A549 (cell line): ENCODE measurements around the gene TOX2.

Experiments
- BHLHE40 ChIP-seq: IDR thresholded peaks from 2 replicates; pipeline ENCODE4 v1.6.1; 2012; ENCODE audit warnings: low read depth, low read length, inconsistent platforms
- EP300 ChIP-seq, 2 experiments: fragments of >200 bp; sonication (Bioruptor Twin); formaldehyde crosslinking; IDR thresholded peaks; 2 replicates in 1 of 2; 3 replicates in 1 of 2; pipeline ENCODE4 v1.6.1; 2016 to 2017
- JUNB ChIP-seq: fragments of >200 bp; sonication (Bioruptor Twin); formaldehyde crosslinking; IDR thresholded peaks from 2 replicates; pipeline ENCODE4 v1.6.1; 2016
- POLR2A ChIP-seq: IDR thresholded peaks from 2 replicates; pipeline ENCODE4 v1.6.1; 2012; ENCODE audit warnings: mild to moderate bottlenecking, low read length
- ZNF302 ChIP-seq: fragments of 250-450 bp; sonication (Bioruptor Pico); IDR thresholded peaks from 2 replicates; pipeline ENCODE4 v1.9.0; 2021; ENCODE audit warnings: inconsistent platforms, mild to moderate bottlenecking, moderate library complexity
- TF ChIP-seq, protein P1 (sequence below): fragments of >200 bp; sonication (Bioruptor Twin); formaldehyde crosslinking; IDR thresholded peaks from 3 replicates; pipeline ENCODE4 v1.5.1; 2016
- TF ChIP-seq, protein P2 (sequence below): IDR thresholded peaks from 2 replicates; pipeline ENCODE4 v1.6.1; 2012

GRCh38 chr20:44040202-44040915, 125.7 kb downstream of the TOX2 start:
- TF ChIP-seq, protein P1, sequence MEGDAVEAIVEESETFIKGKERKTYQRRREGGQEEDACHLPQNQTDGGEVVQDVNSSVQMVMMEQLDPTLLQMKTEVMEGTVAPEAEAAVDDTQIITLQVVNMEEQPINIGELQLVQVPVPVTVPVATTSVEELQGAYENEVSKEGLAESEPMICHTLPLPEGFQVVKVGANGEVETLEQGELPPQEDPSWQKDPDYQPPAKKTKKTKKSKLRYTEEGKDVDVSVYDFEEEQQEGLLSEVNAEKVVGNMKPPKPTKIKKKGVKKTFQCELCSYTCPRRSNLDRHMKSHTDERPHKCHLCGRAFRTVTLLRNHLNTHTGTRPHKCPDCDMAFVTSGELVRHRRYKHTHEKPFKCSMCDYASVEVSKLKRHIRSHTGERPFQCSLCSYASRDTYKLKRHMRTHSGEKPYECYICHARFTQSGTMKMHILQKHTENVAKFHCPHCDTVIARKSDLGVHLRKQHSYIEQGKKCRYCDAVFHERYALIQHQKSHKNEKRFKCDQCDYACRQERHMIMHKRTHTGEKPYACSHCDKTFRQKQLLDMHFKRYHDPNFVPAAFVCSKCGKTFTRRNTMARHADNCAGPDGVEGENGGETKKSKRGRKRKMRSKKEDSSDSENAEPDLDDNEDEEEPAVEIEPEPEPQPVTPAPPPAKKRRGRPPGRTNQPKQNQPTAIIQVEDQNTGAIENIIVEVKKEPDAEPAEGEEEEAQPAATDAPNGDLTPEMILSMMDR, result no peak
- TF ChIP-seq, protein P2, sequence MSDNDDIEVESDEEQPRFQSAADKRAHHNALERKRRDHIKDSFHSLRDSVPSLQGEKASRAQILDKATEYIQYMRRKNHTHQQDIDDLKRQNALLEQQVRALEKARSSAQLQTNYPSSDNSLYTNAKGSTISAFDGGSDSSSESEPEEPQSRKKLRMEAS, result no peak
- TF ChIP-seq POLR2A (no peak), ZNF302 (CRISPR knock-in tag) (no peak), JUNB (no peak), EP300 (IDR thresholded peaks at IDR 0.05) (no peak), BHLHE40 (no peak)
